Esophagus squamous epithelium (tissue), 4 donors: Measurements from ENCODE around the gene FZR1.

Source experiments
- CTCF ChIP-seq, 6 experiments: fragments of 450-650 bp in 4 of 6; fragments of 200-600 bp in 2 of 6; sonication (generic) in 2 of 6; IDR thresholded peaks; one replicate each; pipeline ENCODE4 v1.5.1; 2016 to 2019; ENCODE audit warnings: antibody characterized with exemption in 6 of 6, mild to moderate bottlenecking in 4 of 6, moderate library complexity in 4 of 6
- POLR2A ChIP-seq, 4 donors: fragments of 450-650 bp; IDR thresholded peaks; one replicate each; pipeline ENCODE4 v1.6.1; 2017; ENCODE audit warnings: antibody characterized with exemption in 4 of 4, mild to moderate bottlenecking in 4 of 4, moderate library complexity in 3 of 4

GRCh38 chr19:3577723-3578344 is 71.7 kb downstream of the FZR1 start:
- TF ChIP-seq CTCF (IDR thresholded peaks at IDR 0.05) (no peak), POLR2A (IDR thresholded peaks at IDR 0.05) (no peak)
